Testis (tissue), 2 donors: Measurements from ENCODE around the gene CCP110.

ENCODE experiments used
- POLR2A ChIP-seq: fragments of 450-650 bp; IDR thresholded peaks from one replicate; pipeline ENCODE4 v1.6.1; 2017; ENCODE audit warnings: antibody characterized with exemption, mild to moderate bottlenecking, moderate library complexity
- TF ChIP-seq, protein P1 (sequence below), 3 experiments: fragments of 450-650 bp in 2 of 3; fragments of 200-600 bp in 1 of 3; sonication (generic) in 1 of 3; IDR thresholded peaks; one replicate each; pipeline ENCODE4 v1.5.1; 2016 to 2019; ENCODE audit warnings: antibody characterized with exemption in 3 of 3, mild to moderate bottlenecking in 2 of 3, moderate library complexity in 1 of 3

DNA sequence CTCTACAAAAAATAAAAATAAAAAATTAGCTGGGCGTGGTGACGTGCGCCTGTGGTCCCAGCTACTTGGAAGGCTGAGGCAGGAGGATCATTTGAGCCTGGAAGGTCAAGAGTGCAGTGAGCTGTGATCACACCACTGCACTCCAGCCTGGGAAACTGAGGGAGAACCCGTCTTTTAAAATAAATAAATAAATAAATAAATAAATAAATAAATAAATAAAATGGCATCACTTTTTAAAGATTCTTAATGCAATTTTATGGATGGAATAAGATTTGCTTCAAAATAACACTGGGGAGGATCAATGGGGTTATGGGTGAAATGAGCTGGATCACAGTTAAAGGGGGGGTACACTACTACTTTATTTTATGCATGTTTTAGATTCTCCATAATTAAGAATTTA is 16.8 kb upstream of the CCP110 start:
- TF ChIP-seq, protein P1, sequence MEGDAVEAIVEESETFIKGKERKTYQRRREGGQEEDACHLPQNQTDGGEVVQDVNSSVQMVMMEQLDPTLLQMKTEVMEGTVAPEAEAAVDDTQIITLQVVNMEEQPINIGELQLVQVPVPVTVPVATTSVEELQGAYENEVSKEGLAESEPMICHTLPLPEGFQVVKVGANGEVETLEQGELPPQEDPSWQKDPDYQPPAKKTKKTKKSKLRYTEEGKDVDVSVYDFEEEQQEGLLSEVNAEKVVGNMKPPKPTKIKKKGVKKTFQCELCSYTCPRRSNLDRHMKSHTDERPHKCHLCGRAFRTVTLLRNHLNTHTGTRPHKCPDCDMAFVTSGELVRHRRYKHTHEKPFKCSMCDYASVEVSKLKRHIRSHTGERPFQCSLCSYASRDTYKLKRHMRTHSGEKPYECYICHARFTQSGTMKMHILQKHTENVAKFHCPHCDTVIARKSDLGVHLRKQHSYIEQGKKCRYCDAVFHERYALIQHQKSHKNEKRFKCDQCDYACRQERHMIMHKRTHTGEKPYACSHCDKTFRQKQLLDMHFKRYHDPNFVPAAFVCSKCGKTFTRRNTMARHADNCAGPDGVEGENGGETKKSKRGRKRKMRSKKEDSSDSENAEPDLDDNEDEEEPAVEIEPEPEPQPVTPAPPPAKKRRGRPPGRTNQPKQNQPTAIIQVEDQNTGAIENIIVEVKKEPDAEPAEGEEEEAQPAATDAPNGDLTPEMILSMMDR (IDR thresholded peaks at IDR 0.05) = no peak
- no peak for TF ChIP-seq POLR2A
